Astrocyte of the spinal cord (primary cell): ENCODE measurements around the gene USP27X.
A peak's percentile ranks its signal among the peaks of the same experiment; 100 is the strongest.

Experiments used
- DNase-seq: peaks from one replicate; pipeline ENCODE4 v3.0.0; 2011; ENCODE audit warnings: low read depth, low spot score
- H3K4me3 ChIP-seq: 2 replicates; pipeline ENCODE4 v1.5.1; 2011; ENCODE audit warnings: low read depth, mild to moderate bottlenecking, low read length, moderate library complexity
- in situ Hi-C: cut with HindIII; loops from 2 replicates; pipeline ENCODE4 v1.10.0; 2017; ENCODE audit warnings: low sequenced_read_pairs
- TF ChIP-seq, protein P1 (sequence below): IDR thresholded peaks from 2 replicates; pipeline ENCODE4 v1.5.1; 2012; ENCODE audit warnings: low read depth, mild to moderate bottlenecking, low read length, inconsistent platforms

The USP27X gene

DNA sequence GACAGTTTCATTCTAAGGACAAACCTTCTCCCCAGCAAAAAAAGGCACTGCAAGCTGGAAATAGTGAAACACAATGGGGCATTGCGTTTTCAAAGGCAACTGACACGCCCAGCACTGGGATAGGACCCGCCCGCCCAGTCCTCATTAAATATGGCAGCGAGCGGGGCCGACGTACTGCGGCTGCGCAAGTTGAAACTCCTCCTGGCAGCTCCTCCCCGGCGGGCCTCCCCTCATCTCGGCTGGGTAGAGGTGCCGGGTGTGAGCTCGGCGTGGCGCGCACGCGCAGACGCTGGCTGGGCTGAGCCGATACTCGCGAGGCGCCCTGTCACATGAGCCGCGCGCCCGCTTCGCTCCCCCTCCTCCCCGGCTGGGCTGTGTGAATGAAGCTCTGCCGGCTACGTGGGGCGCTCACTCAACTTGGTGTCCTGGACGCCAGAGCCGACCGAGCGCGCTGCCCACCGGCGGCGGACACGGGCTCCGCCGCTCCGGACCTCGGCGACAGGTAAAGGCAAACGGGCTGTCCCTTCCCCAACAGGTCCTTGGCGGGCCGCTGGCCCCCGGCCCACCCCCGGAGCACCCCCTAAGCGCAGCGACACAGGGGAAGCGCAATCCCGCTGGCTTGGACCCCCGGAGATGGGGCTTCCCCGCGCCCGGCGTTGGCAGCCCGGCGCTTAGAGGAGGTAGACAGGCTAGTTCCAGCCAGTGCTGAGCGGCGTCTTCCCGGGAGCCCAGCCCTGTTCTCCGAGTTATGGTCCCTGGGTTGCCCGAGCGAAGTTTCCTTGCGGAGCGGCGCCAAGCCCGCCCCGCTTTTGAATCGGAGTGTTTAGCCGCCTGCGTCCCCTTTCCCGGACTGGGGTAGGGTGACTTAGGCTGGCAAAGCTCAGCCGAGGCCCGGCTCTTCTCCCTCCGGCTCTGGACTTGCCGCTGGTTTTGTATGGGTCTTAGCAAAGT lies 43.3 kb downstream of the USP27X start, which contains the start of gene CLCN5:
TSS of gene CLCN5 (plus strand) at position 306 of the 951 bp plus-strand sequence. CDS start 2,703 bp downstream, outside the sequence.
- DNase-seq, result peak; percentile 96
- H3K4me3 ChIP-seq, result peak within 1 kb of the TSS; percentile 63
- in situ Hi-C loops, result no loop called here
- TF ChIP-seq, protein P1, sequence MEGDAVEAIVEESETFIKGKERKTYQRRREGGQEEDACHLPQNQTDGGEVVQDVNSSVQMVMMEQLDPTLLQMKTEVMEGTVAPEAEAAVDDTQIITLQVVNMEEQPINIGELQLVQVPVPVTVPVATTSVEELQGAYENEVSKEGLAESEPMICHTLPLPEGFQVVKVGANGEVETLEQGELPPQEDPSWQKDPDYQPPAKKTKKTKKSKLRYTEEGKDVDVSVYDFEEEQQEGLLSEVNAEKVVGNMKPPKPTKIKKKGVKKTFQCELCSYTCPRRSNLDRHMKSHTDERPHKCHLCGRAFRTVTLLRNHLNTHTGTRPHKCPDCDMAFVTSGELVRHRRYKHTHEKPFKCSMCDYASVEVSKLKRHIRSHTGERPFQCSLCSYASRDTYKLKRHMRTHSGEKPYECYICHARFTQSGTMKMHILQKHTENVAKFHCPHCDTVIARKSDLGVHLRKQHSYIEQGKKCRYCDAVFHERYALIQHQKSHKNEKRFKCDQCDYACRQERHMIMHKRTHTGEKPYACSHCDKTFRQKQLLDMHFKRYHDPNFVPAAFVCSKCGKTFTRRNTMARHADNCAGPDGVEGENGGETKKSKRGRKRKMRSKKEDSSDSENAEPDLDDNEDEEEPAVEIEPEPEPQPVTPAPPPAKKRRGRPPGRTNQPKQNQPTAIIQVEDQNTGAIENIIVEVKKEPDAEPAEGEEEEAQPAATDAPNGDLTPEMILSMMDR, result no peak

DNA sequence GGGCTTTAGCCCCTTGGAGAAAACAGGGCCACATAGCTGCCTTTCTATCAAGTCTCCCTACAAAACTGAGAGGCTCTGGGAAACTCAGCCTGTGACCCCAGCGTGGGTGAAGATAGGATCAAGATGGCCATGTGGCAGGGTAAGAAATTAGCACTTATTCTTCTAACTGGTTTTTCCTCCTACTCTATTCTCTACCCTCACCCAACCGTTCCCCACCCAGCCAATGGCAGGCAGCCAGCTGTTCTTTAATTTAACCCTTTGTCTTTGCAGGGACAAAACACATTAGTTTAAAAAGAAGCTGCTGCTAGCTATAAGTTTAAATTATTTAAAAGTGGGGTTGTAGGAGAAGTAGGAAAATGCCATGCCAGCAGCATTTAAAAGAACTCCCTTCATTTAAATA lies 45.9 kb downstream of the USP27X start:
- DNase-seq, result no peak
- TF ChIP-seq, protein P1, result no peak
- in situ Hi-C loops, result no loop called here
- no peak overlapping the region for H3K4me3 ChIP-seq

DNA sequence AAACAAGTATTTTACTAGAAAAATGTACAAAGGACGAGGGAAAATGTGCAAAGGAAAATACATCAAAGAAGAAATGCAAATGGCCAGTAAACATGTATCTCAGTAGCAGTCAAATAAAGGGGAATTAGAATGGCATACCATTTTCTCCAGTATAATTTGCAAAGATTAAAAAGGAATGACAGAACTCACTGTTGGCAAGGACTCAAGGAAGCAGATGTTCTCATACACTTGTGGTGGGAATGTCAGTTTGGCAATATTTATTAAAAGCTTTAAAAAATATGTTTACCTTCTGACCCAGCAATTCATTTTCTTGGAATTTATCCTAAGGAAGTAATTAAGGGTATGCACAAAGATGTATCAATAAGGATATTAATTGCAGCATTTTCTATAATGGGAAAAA lies 50.8 kb downstream of the USP27X start:
- in situ Hi-C loops, result no loop called here
- DNase-seq, result no peak
- no peak overlapping the region for H3K4me3 ChIP-seq
- TF ChIP-seq, protein P1, result no peak
